Measurements from ENCODE around the gene EID1. TPM values are rescaled to one million over a fixed set of nuclear protein-coding genes. Genes with fewer than 3 reads are reported as not detected.
"Not testable (repeated sequence)": the region's sequence is repeated elsewhere in the genome, so short reads cannot be mapped to it uniquely, and the experiment has no call there.

Gene EID1
- total and polyA plus RNA-seq, 9 of the 15 experiments (the other 6 are each of a cell fraction or from before 2014, with no cell fraction given), result 46.5 to 211 (median 143) TPM

DNA sequence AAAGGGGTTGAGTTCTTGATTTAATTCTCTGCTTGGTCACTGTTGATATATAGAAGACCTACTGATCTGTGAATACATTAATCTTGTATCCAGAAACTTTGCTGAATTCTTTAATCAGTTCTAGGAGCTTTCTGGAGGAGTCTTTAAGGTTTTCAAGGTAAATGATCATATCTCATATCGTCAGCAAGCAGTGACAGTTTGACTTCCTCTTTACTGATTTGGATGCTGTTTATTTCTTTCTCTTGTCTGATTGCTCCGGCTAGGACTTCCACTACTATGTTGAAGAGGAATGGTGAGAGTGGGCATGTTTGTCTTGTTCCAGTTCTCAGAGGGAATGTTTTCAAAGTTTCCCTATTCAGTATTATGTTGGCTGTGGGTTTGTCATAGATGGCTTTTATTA lies 31.4 kb downstream of the EID1 start (continued):
- TF ChIP-seq CTBP1 (IDR thresholded peaks at IDR 0.05; ENCODE audit: borderline replicate concordance), result 0 out of 2 replicates have a peak, but pooled peaks have one; percentile 19
- TF ChIP-seq, protein P1, sequence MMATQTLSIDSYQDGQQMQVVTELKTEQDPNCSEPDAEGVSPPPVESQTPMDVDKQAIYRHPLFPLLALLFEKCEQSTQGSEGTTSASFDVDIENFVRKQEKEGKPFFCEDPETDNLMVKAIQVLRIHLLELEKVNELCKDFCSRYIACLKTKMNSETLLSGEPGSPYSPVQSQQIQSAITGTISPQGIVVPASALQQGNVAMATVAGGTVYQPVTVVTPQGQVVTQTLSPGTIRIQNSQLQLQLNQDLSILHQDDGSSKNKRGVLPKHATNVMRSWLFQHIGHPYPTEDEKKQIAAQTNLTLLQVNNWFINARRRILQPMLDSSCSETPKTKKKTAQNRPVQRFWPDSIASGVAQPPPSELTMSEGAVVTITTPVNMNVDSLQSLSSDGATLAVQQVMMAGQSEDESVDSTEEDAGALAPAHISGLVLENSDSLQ (IDR thresholded peaks at IDR 0.05), result peak; percentile 65
- TF ChIP-seq SPI1 (IDR thresholded peaks at IDR 0.05; ENCODE audit: borderline replicate concordance, low read depth, low read length), result peak; percentile 81

DNA sequence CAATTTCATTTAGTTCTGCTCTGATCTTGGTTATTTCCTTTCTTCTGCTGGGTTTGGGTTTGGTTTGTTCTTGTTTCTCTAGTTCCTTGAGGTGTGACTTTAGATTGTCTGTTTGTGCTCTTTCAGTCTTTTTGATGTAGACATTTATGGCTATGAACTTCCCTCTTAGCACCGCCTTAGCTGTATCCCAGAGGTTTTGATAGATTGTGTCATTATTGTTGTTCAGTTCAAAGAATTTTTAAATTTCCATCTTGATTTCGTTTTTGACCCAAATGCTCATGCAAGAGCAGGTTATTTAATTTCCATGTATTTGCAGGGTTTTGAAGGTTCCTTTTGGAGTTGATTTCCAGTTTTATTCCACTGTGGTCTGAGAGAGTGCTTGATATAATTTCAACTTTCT lies 32.6 kb downstream of the EID1 start:
- POLR2A ChIA-PET, result interaction anchor here (0.8 kb wide), 1 partner anchor 19 kb away, joined by 3 read pairs; no protein-coding TSS in a partner anchor
- H2AFZ ChIP-seq (ENCODE audit: low read depth, low read length); H4K20me1 ChIP-seq (replicated peaks; ENCODE audit: control insufficient read depth, insufficient read depth, low read length); H3K9ac ChIP-seq (ENCODE audit: insufficient read depth in 1 of 2, low read depth in 2 of 2, low read length in 2 of 2); BruUV-seq (replicated peaks); in situ Hi-C loops (cut with MboI); ATAC-seq; FAIRE-seq; intact Hi-C loops (cut with micrococcal nuclease); CTCF ChIA-PET (ENCODE audit: low intra/inter-chr PET ratio); H3K4me3 ChIP-seq; H3K79me2 ChIP-seq (ENCODE audit: control insufficient read depth, insufficient read depth, low read length); H3K27me3 ChIP-seq (ENCODE audit: control insufficient read depth in 2 of 2, insufficient read depth in 2 of 2, low read length in 2 of 2); H3K4me2 ChIP-seq (ENCODE audit: insufficient read depth, low read length); H3K9me3 ChIP-seq (replicated peaks; ENCODE audit: control insufficient read depth, insufficient read depth, low read depth, low read length); H3K27ac ChIP-seq (ENCODE audit: extremely low read depth, low read depth, low read length); DNase-seq (ENCODE audit: extremely low read depth in 1 of 4, low spot score in 3 of 4); H3K4me1 ChIP-seq (replicated peaks in 1 of 2; ENCODE audit: control insufficient read depth in 2 of 2, insufficient read depth in 2 of 2, low read length in 2 of 2); H3K36me3 ChIP-seq (ENCODE audit: control insufficient read depth, insufficient read depth, low read length); H3K9me1 ChIP-seq (ENCODE audit: control insufficient read depth, insufficient read depth, low read length): not testable (repeated sequence)
- WGBS (ENCODE audit: insufficient coverage, low coverage, missing lambda C conversion rate), result 48% methylated on average over 2 of the region's 2 CpGs
